ENCODE data around the gene NOL12.

NOL12 gene

GRCh38 chr22:37659066-37659896, 26.9 kb upstream of the NOL12 start:
- DNase-seq, result peak in 9 of 58 donors; percentile 8 to 55 (median 32)

GRCh38 chr22:37659897-37660708, 26.0 kb upstream of the NOL12 start:
- no peak for DNase-seq

GRCh38 chr22:37660709-37661045, 25.5 kb upstream of the NOL12 start:
- DNase-seq, result no peak

- peak in 34 of 58 donors; percentile 13 to 75 (median 54) for DNase-seq
Observed at GRCh38 chr22:37661160-37661924, 24.8 kb upstream of the NOL12 start.

GRCh38 chr22:37662039-37662438, 24.1 kb upstream of the NOL12 start:
- no peak for DNase-seq

GRCh38 chr22:37663521-37664140, 22.5 kb upstream of the NOL12 start:
- DNase-seq, result no peak

GRCh38 chr22:37664249-37665101, 21.7 kb upstream of the NOL12 start:
- DNase-seq, result peak in 46 of 58 donors; percentile 19 to 95 (median 64)

- DNase-seq, result no peak
Observed at GRCh38 chr22:37665487-37665886, 20.7 kb upstream of the NOL12 start.

- no peak for DNase-seq
Observed at GRCh38 chr22:37669586-37669985, 16.6 kb upstream of the NOL12 start.

GRCh38 chr22:37672206-37672919, 13.8 kb upstream of the NOL12 start:
- DNase-seq, result no peak

- no peak for DNase-seq
Observed at GRCh38 chr22:37672920-37673455, 13.2 kb upstream of the NOL12 start.

GRCh38 chr22:37674248-37674647, 11.9 kb upstream of the NOL12 start:
- no peak for DNase-seq

GRCh38 chr22:37674951-37675929, 10.9 kb upstream of the NOL12 start, which contains the start of gene LGALS1:
Gene LGALS1 (plus strand): TSS chr22:37675636. CDS start chr22:37675703, 67 bp downstream.
- DNase-seq, result peak in 56 of 58 donors; percentile 28 to 91 (median 80)

- DNase-seq, result peak in 23 of 58 donors; percentile 10 to 66 (median 28)
Observed at GRCh38 chr22:37675930-37676735, 10.0 kb upstream of the NOL12 start.

GRCh38 chr22:37676736-37677492, 9.2 kb upstream of the NOL12 start:
- DNase-seq, result peak in 47 of 58 donors; percentile 10 to 84 (median 38)

- DNase-seq, result no peak
Observed at GRCh38 chr22:37677493-37677974, 8.6 kb upstream of the NOL12 start.

Measured in anterior cingulate cortex (tissue), 58 donors.